Left ventricle myocardium superior (tissue), 1 donor: ENCODE data around the gene TMEM131L. TPM values are rescaled to one million over a fixed set of nuclear protein-coding genes. Genes with fewer than 3 reads are reported as not detected.
"Not testable (repeated sequence)": the region's sequence is repeated elsewhere in the genome, so short reads cannot be mapped to it uniquely, and the experiment has no call there.

Source experiments
- ATAC-seq: fragments of 200-7000 bp; cut with Tn5 transposase; one replicate; pipeline ENCODE4 v1.9.1; 2020; ENCODE audit warnings: mild to moderate bottlenecking, moderate library complexity
- DNase-seq: peaks from one replicate; pipeline ENCODE4 v3.0.0-alpha.2; 2020
- intact Hi-C: fragments of 100-400 bp; cut with micrococcal nuclease; formaldehyde crosslinking; loops from one replicate; pipeline ENCODE4 v1.11.0; 2022
- total RNA-seq: library from RNA; stranded (reverse); fragmentation: NEBNext Ultra II Directional; extraction: Animal tissue kit (Norgen Biotek cat#: 25700); gene quantifications from one replicate; pipeline ENCODE4 v1.2.1, GENCODE V29; 2021
- donor health status: DM: no; HTN: yes; CAD: no; lungs with severe emphysema.

The TMEM131L gene
- total RNA-seq, 1 donor from 2014 or later = 16.8 TPM

DNA sequence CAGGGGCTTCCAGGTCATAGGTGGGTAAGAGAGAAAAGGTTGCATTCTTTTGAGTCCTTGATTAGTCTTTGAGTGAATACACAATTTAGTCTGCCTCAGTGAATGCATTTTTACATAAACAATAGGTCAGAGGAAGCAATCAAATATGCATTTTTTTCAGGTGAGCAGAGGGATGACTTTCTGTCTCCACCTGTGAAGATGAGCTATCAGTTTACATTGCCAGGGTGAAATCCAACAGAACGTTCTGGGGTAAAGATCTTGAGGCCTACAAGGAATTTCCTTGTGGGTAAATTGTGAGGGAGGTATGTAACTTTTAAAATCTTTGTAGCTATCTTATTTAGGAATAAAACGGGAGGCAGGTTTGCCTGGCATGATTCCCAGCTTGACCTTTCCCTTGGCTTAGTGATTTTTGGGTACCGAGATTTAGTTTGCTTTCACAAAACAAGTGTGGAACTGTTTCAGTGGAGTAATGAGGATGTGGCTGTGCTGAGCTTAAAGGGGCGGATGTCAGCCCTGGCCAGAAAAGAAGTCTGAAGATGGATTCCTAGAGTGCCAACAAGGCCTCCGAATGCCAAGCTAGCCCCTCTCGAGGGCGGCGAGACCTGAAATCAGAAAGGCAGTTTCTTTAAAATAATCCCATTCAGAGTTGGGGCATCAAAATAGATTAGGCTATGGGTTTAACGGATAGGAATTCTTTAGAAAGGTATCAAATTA lies 29.5 kb downstream of the TMEM131L start:
- ATAC-seq (no peak), DNase-seq (no peak)
- intact Hi-C loops = no loop called here

DNA sequence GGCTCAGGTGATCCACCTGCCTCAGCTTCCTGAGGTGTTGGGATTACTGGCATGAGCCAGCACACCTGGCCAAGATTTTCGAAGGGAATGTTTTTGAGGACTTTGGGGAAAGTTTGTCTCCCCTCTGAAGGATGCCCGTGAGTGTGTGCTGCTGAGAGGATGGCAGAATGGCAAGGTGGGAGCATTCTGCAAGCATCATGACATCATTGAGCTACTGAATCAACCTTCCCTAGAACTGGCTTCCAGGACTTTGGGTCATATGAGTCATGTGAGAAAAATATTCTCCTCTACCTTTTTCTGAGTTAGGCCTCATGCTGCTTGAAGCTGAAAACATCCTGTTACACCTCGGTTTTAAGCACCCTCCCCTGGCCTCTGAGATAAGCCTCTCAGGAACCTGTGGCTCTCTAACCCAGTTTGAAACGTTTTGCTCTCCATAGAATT lies 31.0 kb downstream of the TMEM131L start:
- ATAC-seq (no peak), DNase-seq (no peak)
- intact Hi-C loops = no loop called here

- intact Hi-C loops = no loop called here
- DNase-seq (no peak), ATAC-seq (peak; percentile 67)
Measured at GRCh38 chr4:153497988-153498967, 32.1 kb downstream of the TMEM131L start.

DNA sequence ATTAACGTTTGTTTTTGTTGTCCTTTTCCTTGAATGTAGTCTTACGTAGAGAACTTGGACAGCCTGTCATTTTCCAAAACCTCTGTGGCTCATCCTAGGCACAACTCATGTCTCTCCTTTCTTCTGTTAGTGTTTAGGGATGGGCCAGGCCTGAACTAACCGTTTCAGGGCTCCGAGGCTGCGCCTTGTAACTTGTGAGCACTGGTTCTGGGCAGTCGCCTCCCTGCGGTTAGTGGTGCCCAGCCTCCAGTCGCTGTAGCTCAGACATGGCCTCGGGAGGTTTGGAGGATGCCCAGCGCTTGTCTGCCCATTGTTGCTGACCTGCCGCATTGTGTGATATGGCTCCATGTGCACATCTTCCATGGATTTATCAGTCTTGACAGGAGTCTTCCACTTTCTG lies 32.8 kb downstream of the TMEM131L start:
- DNase-seq (no peak), ATAC-seq (peak; percentile 49)
- intact Hi-C loops = no loop called here

DNA sequence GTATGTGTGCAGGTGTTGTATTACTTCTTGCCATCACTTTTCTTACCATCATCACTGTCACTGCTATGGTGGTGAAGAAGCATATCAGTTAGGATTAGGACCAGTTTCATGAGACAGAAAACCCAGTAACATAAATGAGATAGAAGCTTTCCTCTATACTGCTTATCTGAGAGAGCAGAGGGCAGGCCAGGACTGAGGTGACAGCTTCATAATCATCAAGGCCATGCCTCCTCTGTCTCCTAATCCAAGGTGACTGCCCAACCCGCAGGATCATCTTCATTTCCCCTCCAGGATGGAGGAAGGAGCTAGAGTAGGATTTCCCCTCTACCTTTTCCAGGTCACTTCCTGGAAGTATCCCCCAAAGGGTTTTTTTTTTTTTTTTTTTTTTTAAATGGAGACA lies 35.4 kb downstream of the TMEM131L start:
- intact Hi-C loops = no loop called here
- ATAC-seq (no peak), DNase-seq (no peak)

DNA sequence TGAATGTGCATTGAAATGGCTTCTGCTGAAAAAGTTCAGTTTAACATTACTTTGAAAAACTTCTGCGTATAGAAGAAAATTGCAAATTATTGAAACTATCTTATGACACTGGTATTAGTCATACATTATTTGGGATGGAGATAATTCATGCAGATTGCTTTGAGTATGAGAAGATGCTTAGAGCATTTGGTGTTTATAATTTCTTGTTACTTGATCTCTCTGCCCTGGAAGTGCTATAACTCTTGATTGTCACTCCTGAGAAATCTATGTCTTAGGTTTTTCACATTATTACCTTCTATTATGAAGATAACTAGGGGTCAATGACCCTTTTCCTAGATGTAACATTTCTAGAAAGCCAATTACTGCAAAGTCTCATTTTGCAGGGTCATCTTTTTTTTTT lies 36.4 kb downstream of the TMEM131L start:
- intact Hi-C loops = no loop called here
- ATAC-seq (no peak), DNase-seq (no peak)

DNA sequence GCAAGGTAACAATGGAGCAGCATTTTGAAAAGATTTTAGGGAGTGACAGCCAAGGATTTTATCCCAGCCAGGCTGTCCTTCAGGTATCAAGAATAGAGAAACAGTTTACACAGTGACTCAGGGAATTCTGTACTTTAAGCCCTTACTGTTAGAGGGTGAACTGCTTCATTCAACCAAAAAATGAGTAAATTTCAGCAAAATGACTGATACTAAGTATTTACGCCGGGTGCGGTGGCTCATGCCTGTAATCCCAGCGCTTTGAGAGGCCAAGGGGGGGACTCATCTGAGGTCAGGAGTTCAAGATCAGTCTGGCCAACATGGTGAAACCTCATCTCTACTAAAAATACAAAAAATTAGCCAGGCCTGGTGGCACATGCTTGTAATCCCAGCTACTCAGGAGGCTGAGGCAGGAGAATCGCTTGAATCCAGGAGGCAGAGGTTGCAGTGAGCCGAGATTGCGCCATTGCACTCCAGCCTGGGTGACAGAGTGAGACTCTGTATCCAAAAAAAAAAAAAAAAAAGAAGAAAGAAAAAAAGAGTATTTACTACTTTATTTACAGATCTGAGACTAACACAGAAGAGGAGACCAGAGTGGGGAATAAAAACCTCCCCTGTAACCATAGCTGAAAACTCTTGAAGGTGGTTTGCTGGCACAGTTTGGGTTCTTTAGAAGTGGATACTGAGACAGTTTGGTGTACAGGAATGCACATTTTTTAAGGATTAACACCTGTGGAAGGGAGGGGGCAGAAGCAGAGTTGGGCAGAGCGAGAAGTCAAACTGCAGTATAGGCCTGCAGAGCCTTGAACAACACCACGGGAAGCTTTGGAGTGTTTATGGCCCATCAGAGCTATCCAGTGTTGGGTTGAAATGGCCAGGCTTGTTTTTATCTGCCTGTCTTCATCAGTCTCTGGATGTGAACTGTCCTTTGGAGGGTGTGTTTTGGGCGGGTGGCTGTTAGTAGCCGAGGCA lies 40.5 kb downstream of the TMEM131L start:
- intact Hi-C loops = no loop called here
- ATAC-seq (no peak), DNase-seq (no peak)

- ATAC-seq (peak; percentile 33), DNase-seq (no peak)
- intact Hi-C loops = no loop called here
Measured at GRCh38 chr4:153507310-153508073, 41.3 kb downstream of the TMEM131L start.

GRCh38 chr4:153509212-153509611 lies 43.1 kb downstream of the TMEM131L start:
- DNase-seq, ATAC-seq: not testable (repeated sequence)

DNA sequence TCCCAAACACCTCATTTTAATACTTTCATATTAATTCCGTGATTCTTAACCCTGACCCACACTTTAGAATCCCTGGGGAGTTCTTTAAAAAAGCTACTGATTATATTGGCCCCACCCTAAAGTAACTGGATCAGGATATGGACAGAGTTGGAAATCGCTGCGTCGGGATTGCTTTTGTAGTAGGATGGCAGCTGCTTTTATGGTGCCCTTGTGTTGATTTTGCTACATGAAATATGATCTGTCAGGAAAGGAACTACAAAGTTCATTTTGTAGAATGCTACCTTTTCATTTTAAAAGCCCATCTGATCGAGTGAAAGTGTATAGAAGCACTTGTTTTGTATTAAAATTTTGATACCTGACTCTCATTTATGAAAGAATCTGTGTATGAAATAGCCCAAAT lies 43.6 kb downstream of the TMEM131L start:
- DNase-seq (no peak), ATAC-seq (no peak)
- intact Hi-C loops = no loop called here

More at GRCh38 chr4:153509212-153509611, 43.1 kb downstream of the TMEM131L start:
- intact Hi-C loops = not testable (repeated sequence)

DNA sequence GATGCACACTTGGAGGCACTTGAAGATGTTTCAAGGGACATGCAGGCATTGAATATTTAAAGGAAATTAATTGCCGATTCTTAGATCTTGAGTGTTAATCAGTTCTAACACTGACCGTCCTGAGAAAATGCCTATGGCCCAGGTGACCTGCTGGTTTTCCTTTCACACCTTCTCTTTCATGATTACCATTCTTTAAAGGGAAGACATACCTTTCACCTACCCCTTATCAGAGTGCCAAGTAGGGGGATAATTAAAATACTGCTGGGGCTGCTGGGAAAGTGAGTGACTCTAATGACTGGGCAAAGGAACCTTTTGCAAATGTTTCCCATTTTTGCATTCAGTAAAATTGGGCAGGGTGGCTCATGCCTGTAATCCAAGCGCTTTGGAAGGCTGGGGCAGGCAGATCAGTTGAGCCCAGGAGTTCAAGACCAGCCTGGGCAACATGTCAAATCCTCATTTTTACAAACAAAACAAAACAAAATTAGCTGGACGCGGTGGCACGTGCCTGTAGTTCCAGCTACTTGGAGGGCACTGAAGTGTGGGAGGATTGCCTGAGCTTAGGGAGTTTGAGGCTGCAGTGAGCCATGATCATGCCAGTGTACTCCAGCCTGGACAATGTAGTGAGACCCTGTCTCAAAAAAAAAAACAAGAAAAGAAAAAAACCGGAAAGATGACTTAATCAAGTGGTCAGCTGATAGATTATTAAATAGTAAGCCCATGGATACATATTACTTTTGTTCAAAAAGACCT lies 44.3 kb downstream of the TMEM131L start:
- no peak for DNase-seq
- ATAC-seq = no peak
- intact Hi-C loops = no loop called here

- intact Hi-C loops = no loop called here
- DNase-seq (no peak), ATAC-seq (no peak)
Measured at GRCh38 chr4:153511104-153511503, 44.9 kb downstream of the TMEM131L start.

- intact Hi-C loops = no loop called here
- ATAC-seq (no peak), DNase-seq (no peak)
Measured at GRCh38 chr4:153512162-153512852, 46.1 kb downstream of the TMEM131L start.

DNA sequence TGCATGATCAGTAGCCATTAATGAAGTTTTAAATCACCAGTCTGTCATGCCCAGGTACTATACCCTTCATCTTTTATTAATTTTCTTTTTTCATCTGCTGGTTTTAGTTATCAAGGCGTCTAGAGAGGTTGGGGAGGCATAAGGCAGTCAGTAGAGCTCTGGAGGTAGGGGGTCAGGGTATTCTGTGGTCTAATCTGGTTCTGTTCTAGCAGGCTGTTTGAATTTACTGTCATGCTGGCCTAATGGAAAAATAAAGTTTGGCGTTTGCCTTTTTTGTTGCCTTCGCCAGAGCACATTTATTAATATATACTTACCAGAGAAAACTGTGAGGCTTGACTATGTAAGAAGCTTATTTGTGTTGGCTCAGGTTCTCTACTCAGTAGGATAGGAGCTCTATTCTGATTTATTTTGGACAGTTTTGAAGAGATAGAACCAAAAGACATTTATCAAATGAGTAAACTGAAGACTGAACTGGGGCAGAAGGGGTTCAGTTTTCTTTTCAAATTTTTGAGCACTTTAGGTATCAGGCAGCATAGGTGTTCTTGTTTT lies 46.9 kb downstream of the TMEM131L start:
- intact Hi-C loops = no loop called here
- DNase-seq (no peak), ATAC-seq (peak; percentile 45)

DNA sequence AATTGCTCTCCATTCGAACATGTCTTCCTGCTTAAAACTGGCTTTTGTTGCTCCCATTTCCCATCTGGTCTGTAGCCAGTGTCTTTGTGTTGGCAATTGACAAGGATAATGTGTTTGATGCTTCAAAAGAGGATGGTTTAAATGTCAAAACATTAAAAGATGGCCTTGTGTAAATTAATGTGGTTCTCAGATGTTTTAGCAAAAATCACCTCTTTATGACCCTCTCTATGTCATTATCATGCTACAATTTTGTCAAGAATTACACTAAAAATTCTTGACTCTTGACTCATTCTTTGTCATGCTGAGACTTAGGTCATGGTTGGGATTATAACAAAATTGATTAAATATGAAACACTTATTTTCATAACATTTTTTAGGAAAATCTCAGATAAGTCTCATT lies 47.4 kb downstream of the TMEM131L start:
- ATAC-seq = peak; percentile 25
- no peak for DNase-seq
- intact Hi-C loops = no loop called here

DNA sequence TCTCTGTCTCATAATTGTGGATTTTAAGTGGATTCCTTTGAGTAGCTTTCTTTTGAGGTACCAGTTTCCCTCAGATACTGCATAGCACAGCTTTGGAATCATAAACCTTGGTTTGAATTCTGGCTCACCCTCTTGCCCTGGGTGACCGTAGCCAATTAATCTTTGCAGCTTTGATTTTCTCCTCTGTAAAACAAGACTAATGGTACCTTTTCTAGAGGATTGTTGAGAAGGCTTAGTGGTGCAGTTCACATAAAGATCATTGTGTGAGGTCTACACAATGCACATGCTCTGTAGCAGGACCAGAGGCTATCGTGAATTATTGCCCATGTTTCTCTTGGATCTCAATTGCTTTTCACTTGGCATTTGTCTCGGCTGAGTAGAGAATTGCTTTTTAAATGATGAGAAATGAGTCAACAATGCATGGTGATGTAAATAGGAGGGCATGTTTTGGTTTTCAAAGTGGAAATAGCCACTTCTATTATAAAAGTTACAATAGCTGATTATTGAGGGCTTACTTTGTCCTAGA lies 47.9 kb downstream of the TMEM131L start:
- DNase-seq (no peak), ATAC-seq (peak; percentile 17)
- intact Hi-C loops = no loop called here
